Parathyroid adenoma (tissue), 2 donors: Measurements from ENCODE around the gene PKD1L1.
"Not testable (repeated sequence)": the region's sequence is repeated elsewhere in the genome, so short reads cannot be mapped to it uniquely, and the experiment has no call there.

Source experiments
- H2AFZ ChIP-seq: fragments of 300-600 bp; sonication (generic); one replicate; pipeline ENCODE4 v1.7.0; 2017; ENCODE audit warnings: antibody characterized with exemption, mild to moderate bottlenecking
- H3K27ac ChIP-seq: fragments of 300-600 bp; sonication (generic); one replicate; pipeline ENCODE4 v1.7.0; 2017
- H3K27me3 ChIP-seq: fragments of 300-600 bp; sonication (generic); one replicate; pipeline ENCODE4 v1.7.0; 2017; ENCODE audit warnings: low read length; ENCODE audit not compliant: control insufficient read depth, insufficient read depth
- H3K36me3 ChIP-seq: fragments of 300-600 bp; sonication (generic); one replicate; pipeline ENCODE4 v1.7.0; 2017; ENCODE audit warnings: low read length; ENCODE audit not compliant: control insufficient read depth, insufficient read depth
- H3K4me1 ChIP-seq: fragments of 300-600 bp; sonication (generic); one replicate; pipeline ENCODE4 v1.7.0; 2017; ENCODE audit warnings: control low read depth
- H3K4me2 ChIP-seq: fragments of 300-600 bp; sonication (generic); one replicate; pipeline ENCODE4 v1.7.0; 2017; ENCODE audit warnings: low read length
- H3K4me3 ChIP-seq: fragments of 300-600 bp; sonication (generic); one replicate; pipeline ENCODE4 v1.7.0; 2017; ENCODE audit warnings: low read depth, low read length
- H3K79me2 ChIP-seq: fragments of 300-600 bp; sonication (generic); one replicate; pipeline ENCODE4 v1.7.0; 2017; ENCODE audit warnings: control low read depth
- H3K9ac ChIP-seq: fragments of 300-600 bp; sonication (generic); one replicate; pipeline ENCODE4 v1.7.0; 2017; ENCODE audit warnings: mild to moderate bottlenecking
- H3K9me3 ChIP-seq: fragments of 300-600 bp; sonication (generic); one replicate; pipeline ENCODE4 v1.7.0; 2017; ENCODE audit warnings: low read length; ENCODE audit not compliant: control insufficient read depth
- CTCF ChIP-seq: fragments of 300-600 bp; sonication (generic); IDR thresholded peaks from one replicate; pipeline ENCODE4 v1.7.0; 2017; ENCODE audit warnings: antibody characterized with exemption, mild to moderate bottlenecking
- donor health status: primary hyperparathyroidism.

PKD1L1 gene

GRCh38 chr7:47794016-47794415, 154.2 kb downstream of the PKD1L1 start:
- Histone ChIP-seq H3K36me3 (no peaks in the 10 kb centered on the region), H3K79me2 (no peaks in the 10 kb centered on the region), H3K9me3 (no peaks in the 10 kb centered on the region), H3K27ac (no peak overlapping the region), H3K4me2 (no peak overlapping the region), H3K4me3 (no peak overlapping the region), H3K27me3 (no peaks in the 10 kb centered on the region), H3K4me1 (peaks cover 3% of the 10 kb centered on the region), H2AFZ (no peak overlapping the region), H3K9ac (no peak overlapping the region)
- TF ChIP-seq CTCF, result no peak

- H3K79me2 ChIP-seq, H3K4me2 ChIP-seq, H3K4me3 ChIP-seq, H3K4me1 ChIP-seq, H3K9ac ChIP-seq, H3K9me3 ChIP-seq, H2AFZ ChIP-seq, H3K27me3 ChIP-seq, H3K36me3 ChIP-seq, H3K27ac ChIP-seq: not testable (repeated sequence)
These were observed 155.1 kb downstream of the PKD1L1 start for GRCh38 chr7:47793186-47793585.

GRCh38 chr7:47792521-47793121, 155.6 kb downstream of the PKD1L1 start:
- Histone ChIP-seq H3K79me2 (no peaks in the 10 kb centered on the region), H3K9me3 (no peaks in the 10 kb centered on the region), H3K4me1 (peaks cover 3% of the 10 kb centered on the region), H3K36me3 (no peaks in the 10 kb centered on the region), H3K9ac (no peak overlapping the region), H3K27ac (no peak overlapping the region), H3K27me3 (no peaks in the 10 kb centered on the region), H3K4me3 (no peak overlapping the region), H2AFZ (no peak overlapping the region), H3K4me2 (no peak overlapping the region)
- no peak for TF ChIP-seq CTCF

- Histone ChIP-seq H3K79me2 (no peaks in the 10 kb centered on the region), H3K27ac (no peak overlapping the region), H3K4me2 (no peak overlapping the region), H2AFZ (no peak overlapping the region), H3K9ac (no peak overlapping the region), H3K36me3 (no peaks in the 10 kb centered on the region), H3K9me3 (no peaks in the 10 kb centered on the region), H3K4me1 (peaks cover 3% of the 10 kb centered on the region), H3K4me3 (no peak overlapping the region), H3K27me3 (no peaks in the 10 kb centered on the region)
- TF ChIP-seq CTCF, result no peak
These were observed 156.6 kb downstream of the PKD1L1 start for GRCh38 chr7:47791682-47792081.

GRCh38 chr7:47788083-47788482, 160.2 kb downstream of the PKD1L1 start:
- Histone ChIP-seq H3K9me3 (no peaks in the 10 kb centered on the region), H3K36me3 (no peaks in the 10 kb centered on the region), H3K4me3 (no peak overlapping the region), H3K9ac (no peak overlapping the region), H2AFZ (no peak overlapping the region), H3K27ac (no peak overlapping the region), H3K4me1 (no peaks in the 10 kb centered on the region), H3K79me2 (no peaks in the 10 kb centered on the region), H3K4me2 (no peak overlapping the region), H3K27me3 (no peaks in the 10 kb centered on the region)
- no peak for TF ChIP-seq CTCF
